B cell (primary cell): ENCODE data around the gene UPK3A.

ENCODE experiments used
- CTCF ChIP-seq: fragments of 200-600 bp; IDR thresholded peaks from one replicate; pipeline ENCODE4 v1.8.0; 2022; ENCODE audit warnings: antibody characterized with exemption, mild to moderate bottlenecking
- EZH2 ChIP-seq: IDR thresholded peaks from 2 replicates; pipeline ENCODE4 v1.6.1; 2012; ENCODE audit warnings: borderline replicate concordance, low read depth, mild to moderate bottlenecking, moderate library complexity, low read length; ENCODE audit not compliant: insufficient read depth, poor library complexity, severe bottlenecking

- no peak for TF ChIP-seq CTCF
- no peak for TF ChIP-seq EZH2
Measured at GRCh38 chr22:45312415-45312814, 27.7 kb downstream of the UPK3A start.
